Small intestine (tissue), 7 donors: ENCODE measurements around the gene ELOVL3. TPM values are rescaled to one million over a fixed set of nuclear protein-coding genes. Genes with fewer than 3 reads are reported as not detected.
"Not testable (repeated sequence)": the region's sequence is repeated elsewhere in the genome, so short reads cannot be mapped to it uniquely, and the experiment has no call there.

Source experiments
- DNase-seq, 2 donors: peaks; one replicate each; pipeline versions ENCODE4 v3.0.0 to v3.0.0-alpha.2; 2013
- FAIRE-seq: peaks from 2 replicates; lab custom pipeline; 2012; peaks lifted over from hg19 to GRCh38; lab: Jason Lieb, UNC
- H3K27ac ChIP-seq, 3 donors: one replicate each; pipeline ENCODE4 v1.5.1; 2013; ENCODE audit warnings: low read length in 2 of 3, mild to moderate bottlenecking in 2 of 3, control low read depth in 1 of 3, inconsistent platforms in 1 of 3, low read depth in 1 of 3, moderate library complexity in 1 of 3
- H3K27me3 ChIP-seq, 3 donors: one replicate each; pipeline ENCODE4 v1.6.1; 2013; ENCODE audit warnings: low read length in 3 of 3, inconsistent platforms in 1 of 3; ENCODE audit not compliant: control insufficient read depth in 3 of 3, insufficient read depth in 3 of 3
- H3K36me3 ChIP-seq, 3 donors: one replicate each; pipeline ENCODE4 v1.6.1; 2013; ENCODE audit warnings: low read length in 3 of 3, inconsistent platforms in 1 of 3, low read depth in 1 of 3, mild to moderate bottlenecking in 1 of 3, moderate library complexity in 1 of 3; ENCODE audit not compliant: control insufficient read depth in 3 of 3, insufficient read depth in 2 of 3
- H3K4me1 ChIP-seq, 3 donors: one replicate each; pipeline ENCODE4 v1.6.1; 2013; ENCODE audit warnings: low read length in 2 of 3, inconsistent platforms in 1 of 3, low read depth in 1 of 3, mild to moderate bottlenecking in 1 of 3, moderate library complexity in 1 of 3; ENCODE audit not compliant: control insufficient read depth in 3 of 3, insufficient read depth in 2 of 3
- H3K4me3 ChIP-seq, 3 donors: one replicate each; pipeline ENCODE4 v1.5.1; 2013; ENCODE audit warnings: low read length in 3 of 3, control low read depth in 1 of 3, inconsistent platforms in 1 of 3, low read depth in 1 of 3, mild to moderate bottlenecking in 1 of 3, moderate library complexity in 1 of 3
- H3K9me3 ChIP-seq, 2 donors: one replicate each; pipeline ENCODE4 v1.6.1; 2013; ENCODE audit warnings: low read depth in 1 of 2, low read length in 1 of 2; ENCODE audit not compliant: control insufficient read depth in 2 of 2, insufficient read depth in 1 of 2
- WGBS, 3 donors: extraction: QIAGEN DNeasy Blood & Tissue Kit; methylation state at CpG; one replicate each; pipeline ENCODE4 v1.1.7; 2013; 5-methylcytosine and 5-hydroxymethylcytosine counted together
- polyA plus RNA-seq, 4 donors: library from polyadenylated mRNA; stranded (reverse) in 3 of 4; unstranded in 1 of 4; fragments of 200-250 nt in 3 of 4; fragments of 120-200 nt in 1 of 4; gene quantifications; one replicate each; pipeline versions ENCODE4 v1.2.1 to v1.2.3, GENCODE V29; 2013
- donor health status: healthy with polysubstance abuse.
- donor health status: control.
- donor health status: control.
- donor health status: Bipolar disorder and iron deficiency.
- donor health status: healthy.

ELOVL3 gene
- polyA plus RNA-seq, 4 donors, result 0.40 to 0.42 TPM; not detected in 2

- H3K4me3 ChIP-seq, result peak within 1 kb of the TSS; percentile 22 to 53 (median 51)
- no peak within 1 kb of the TSS for H3K27ac ChIP-seq
- no peak for FAIRE-seq
Measured at GRCh38 chr10:102241444-102242117, 15.5 kb downstream of the ELOVL3 start, which contains the start of gene PITX3. Gene PITX3, minus strand, starts transcription at chr10:102241512. Its CDS starts 9,432 bp downstream, at chr10:102232080.

GRCh38 chr10:102242118-102242485, 16.0 kb downstream of the ELOVL3 start:
- no peaks in the 10 kb centered on the region for H3K9me3 ChIP-seq
- H3K4me1 ChIP-seq, result peaks cover 2 to 25% (median 7%) of the 10 kb centered on the region in 3 donors
- peaks cover 0 to 51% (median 9%) of the 10 kb centered on the region in 3 donors for H3K27me3 ChIP-seq
- H3K27ac ChIP-seq, result no peak overlapping the region
- no peaks in the 10 kb centered on the region for H3K36me3 ChIP-seq
- FAIRE-seq (no peak), DNase-seq (no peak)
- 13 to 33% (median 25%) methylated on average over 7 of the region's 7 CpGs for WGBS, 3 donors
- peak overlapping the region in 2 of 3 donors; percentile 51 to 53 for H3K4me3 ChIP-seq

More at GRCh38 chr10:102241444-102242117, 15.5 kb downstream of the ELOVL3 start, which contains the start of gene PITX3:
- H3K9me3 ChIP-seq, result no peaks in the 10 kb centered on the region
- 0 to 1% (median 1%) methylated on average over 37 to 57 of the region's 57 CpGs for WGBS, 3 donors
- peak; percentile 88 to 94 for DNase-seq
- H3K4me1 ChIP-seq, result peaks cover 0 to 20% (median 3%) of the 10 kb centered on the region in 3 donors
- H3K36me3 ChIP-seq, result no peaks in the 10 kb centered on the region
- peaks cover 0 to 56% (median 10%) of the 10 kb centered on the region in 3 donors for H3K27me3 ChIP-seq

- DNase-seq, result no peak
- Histone ChIP-seq H3K9me3 (no peaks in the 10 kb centered on the region), H3K4me3 (no peak overlapping the region), H3K4me1 (peaks cover 6 to 29% (median 16%) of the 10 kb centered on the region in 3 donors), H3K36me3 (no peaks in the 10 kb centered on the region), H3K27me3 (peaks cover 0 to 40% (median 6%) of the 10 kb centered on the region in 3 donors), H3K27ac (no peak overlapping the region)
- WGBS, 3 donors, result 82 to 88% (median 86%) methylated on average over 2 of the region's 2 CpGs
- no peak for FAIRE-seq
Measured at GRCh38 chr10:102243309-102243708, 17.2 kb downstream of the ELOVL3 start.

- Histone ChIP-seq H3K4me3 (peak within 1 kb of the TSS; percentile 69 to 96 (median 75)), H3K9me3 (no peaks in the 10 kb centered on the region), H3K36me3 (peaks cover 0 to 4% (median 0%) of the 10 kb centered on the region in 3 donors), H3K27ac (peak within 1 kb of the TSS; percentile 82 to 90 (median 88)), H3K27me3 (peaks cover 0 to 22% (median 4%) of the 10 kb centered on the region in 3 donors), H3K4me1 (peaks cover 10 to 35% (median 19%) of the 10 kb centered on the region in 3 donors)
- WGBS, 3 donors, result 0% methylated on average over 44 to 47 of the region's 47 CpGs
- peak; percentile 98 to 100 for DNase-seq
- FAIRE-seq, result peak; percentile 84
Measured at GRCh38 chr10:102245082-102245931, 19.2 kb downstream of the ELOVL3 start, which contains the start of gene GBF1. Gene GBF1, plus strand, starts transcription at chr10:102245532. Its CDS starts 13,407 bp downstream, at chr10:102258939.

- peaks cover 0 to 7% (median 0%) of the 10 kb centered on the region in 3 donors for H3K36me3 ChIP-seq
- H3K9me3 ChIP-seq, result no peaks in the 10 kb centered on the region
- H3K27ac ChIP-seq, result peak overlapping the region; percentile 82 to 90 (median 88)
- DNase-seq, result peak in 1 of 2 donors; percentile 35
- no peak for FAIRE-seq
- H3K27me3 ChIP-seq, result peaks cover 0 to 16% (median 3%) of the 10 kb centered on the region in 3 donors
- WGBS, 3 donors, result 0 to 2% (median 0%) methylated on average over 4 of the region's 4 CpGs
- peak overlapping the region; percentile 69 to 96 (median 75) for H3K4me3 ChIP-seq
- H3K4me1 ChIP-seq, result peaks cover 12 to 29% (median 19%) of the 10 kb centered on the region in 3 donors
Measured at GRCh38 chr10:102245932-102246251, 19.8 kb downstream of the ELOVL3 start.

GRCh38 chr10:102246261-102246660, 20.2 kb downstream of the ELOVL3 start:
- Histone ChIP-seq H3K27ac (peak overlapping the region in 2 of 3 donors; percentile 88 to 90), H3K4me1 (peaks cover 12 to 27% (median 19%) of the 10 kb centered on the region in 3 donors), H3K9me3 (no peaks in the 10 kb centered on the region), H3K36me3 (peaks cover 0 to 7% (median 0%) of the 10 kb centered on the region in 3 donors), H3K27me3 (peaks cover 0 to 12% (median 0%) of the 10 kb centered on the region in 3 donors), H3K4me3 (peak overlapping the region; percentile 69 to 96 (median 75))
- peak; percentile 27 to 38 for DNase-seq
- no peak for FAIRE-seq
- WGBS, 3 donors, result 6 to 16% (median 9%) methylated on average over 3 of the region's 3 CpGs

- H3K36me3 ChIP-seq, result peaks cover 0 to 14% (median 0%) of the 10 kb centered on the region in 3 donors
- H3K4me3 ChIP-seq, result no peak overlapping the region
- H3K9me3 ChIP-seq, result no peaks in the 10 kb centered on the region
- no peak overlapping the region for H3K27ac ChIP-seq
- DNase-seq (no peak), FAIRE-seq (no peak)
- H3K4me1 ChIP-seq, result peaks cover 12 to 19% (median 18%) of the 10 kb centered on the region in 3 donors
- H3K27me3 ChIP-seq, result no peaks in the 10 kb centered on the region
Measured at GRCh38 chr10:102247734-102248133, 21.6 kb downstream of the ELOVL3 start.

GRCh38 chr10:102252508-102252907, 26.4 kb downstream of the ELOVL3 start:
- not testable (repeated sequence) for FAIRE-seq, DNase-seq, H3K27me3 ChIP-seq, H3K27ac ChIP-seq, H3K4me3 ChIP-seq, H3K4me1 ChIP-seq, H3K9me3 ChIP-seq
- WGBS, 3 donors, result 93 to 96% (median 94%) methylated on average over 3 of the region's 3 CpGs
- H3K36me3 ChIP-seq, result peaks cover 0 to 24% (median 0%) of the 10 kb centered on the region in 3 donors
